BLaER1 treated with 17β-estradiol and CSF1 and Interleukin-3, amounts not matched to agents 10 nM and 100 nM (cell line): ENCODE data around the gene B4GAT1.
A peak's percentile ranks its signal among the peaks of the same experiment; 100 is the strongest.

Source experiments
- H3K27ac ChIP-seq, 11 experiments: shearing (Covaris generic); formaldehyde crosslinking; 2 replicates each; pipeline ENCODE4 v1.8.1; 2022
- H3K27me3 ChIP-seq, 11 experiments: shearing (Covaris generic); formaldehyde crosslinking; 2 replicates each; pipeline ENCODE4 v1.8.1; 2022
- H3K36me3 ChIP-seq, 11 experiments: shearing (Covaris generic); formaldehyde crosslinking; 2 replicates each; pipeline ENCODE4 v1.8.1; 2022
- H3K4me1 ChIP-seq, 10 experiments: shearing (Covaris generic); formaldehyde crosslinking; 2 replicates each; pipeline ENCODE4 v1.8.1; 2022
- H3K4me2 ChIP-seq, 11 experiments: shearing (Covaris generic); formaldehyde crosslinking; 2 replicates each; pipeline ENCODE4 v1.8.1; 2022
- H3K4me3 ChIP-seq, 10 experiments: shearing (Covaris generic); formaldehyde crosslinking; 2 replicates each; pipeline ENCODE4 v1.8.1; 2022
- H3K9ac ChIP-seq, 11 experiments: shearing (Covaris generic); formaldehyde crosslinking; 2 replicates each; pipeline ENCODE4 v1.8.1; 2022
- H3K9me3 ChIP-seq, 11 experiments: shearing (Covaris generic); formaldehyde crosslinking; replicated peaks in 1 of 11; 2 replicates each; pipeline ENCODE4 v1.8.1; 2022
- H4K20me1 ChIP-seq, 11 experiments: shearing (Covaris generic); formaldehyde crosslinking; 2 replicates each; pipeline ENCODE4 v1.8.1; 2022
- Cebpa-rat ChIP-seq, 11 experiments: shearing (Covaris generic); IDR thresholded peaks; 2 replicates each; pipeline ENCODE4 v1.8.1; 2022

The B4GAT1 gene

DNA sequence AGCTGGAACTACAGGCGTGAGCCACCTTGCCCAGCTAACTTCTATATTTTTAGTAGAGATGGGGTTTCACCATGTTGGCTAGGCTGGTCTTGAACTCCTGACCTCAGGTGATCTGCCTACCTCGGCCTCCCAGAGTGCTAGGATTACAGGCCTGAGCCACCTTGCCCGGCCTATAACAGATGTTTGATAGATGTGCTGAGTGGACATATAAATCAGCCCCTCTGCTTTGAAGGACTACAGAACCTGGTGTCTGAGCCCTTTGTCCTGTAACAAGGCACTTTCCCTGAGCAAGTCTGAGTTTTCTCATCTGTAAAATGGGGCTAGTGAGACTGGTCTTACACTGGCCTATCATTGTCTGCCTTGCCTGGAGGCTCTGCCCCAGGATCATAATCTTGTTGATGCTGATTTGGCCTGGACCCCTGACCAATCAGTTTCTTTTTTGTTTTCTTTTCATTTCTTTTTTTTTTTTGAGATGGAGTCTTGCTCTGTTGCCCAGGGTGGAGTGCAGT, 18.2 kb downstream of the B4GAT1 start:
- H3K4me1 ChIP-seq = peaks cover 52 to 95% (median 76%) of the 10 kb centered on the region in 10 experiments

DNA sequence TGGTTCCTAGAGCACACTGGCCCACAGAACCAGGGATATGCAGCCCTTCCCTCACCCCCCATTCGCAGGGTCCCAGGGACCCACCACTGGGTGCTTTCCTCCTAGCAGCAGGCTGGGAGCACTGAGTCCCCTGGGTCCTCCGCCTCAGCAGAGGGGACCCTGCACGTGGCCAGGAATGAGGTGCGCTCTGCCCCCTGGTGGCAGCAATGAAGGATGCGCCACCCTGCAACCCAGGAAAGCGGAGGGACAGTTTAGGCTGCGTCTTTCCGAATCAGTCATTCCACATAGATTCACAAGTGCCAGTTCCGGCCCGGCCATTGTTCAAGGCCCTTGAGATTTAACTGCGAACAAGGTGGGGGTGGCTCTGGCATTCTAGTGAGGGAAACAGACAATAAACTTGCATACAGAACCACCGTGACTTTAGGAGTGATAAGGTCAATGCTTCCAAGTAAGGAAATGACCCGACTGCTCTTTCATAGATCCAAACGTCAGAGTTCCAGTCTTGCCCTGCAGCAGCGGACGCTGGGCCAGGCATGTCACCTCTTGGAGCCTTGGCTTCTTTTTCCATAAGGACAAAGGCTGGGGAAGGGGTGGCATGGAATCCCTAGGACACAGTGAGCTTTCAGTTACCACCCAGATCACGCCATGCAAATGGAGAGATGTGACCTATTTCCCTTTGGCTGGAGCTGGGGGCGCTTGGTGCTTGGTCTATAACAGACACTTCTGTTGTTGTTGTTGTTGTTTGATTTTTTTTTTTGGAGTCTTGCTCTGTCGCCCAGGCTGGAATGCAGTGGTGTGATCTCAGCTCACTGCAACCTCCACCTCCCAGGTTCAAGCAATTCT, 18.9 kb downstream of the B4GAT1 start:
- no peak for TF ChIP-seq Cebpa-rat (IDR thresholded peaks at IDR 0.05)

More for the DNA sequence above, 18.2 kb downstream of the B4GAT1 start:
- no peak for TF ChIP-seq Cebpa-rat (IDR thresholded peaks at IDR 0.05)
- Histone ChIP-seq H3K27me3 (no peaks in the 10 kb centered on the region; a peak in 2 of 22 replicates), H3K36me3 (peaks cover 0 to 29% (median 0%) of the 10 kb centered on the region in 11 experiments; a peak in 9 of 22 replicates), H3K9ac (peak overlapping the region in 6 of 11 experiments; percentile 44 to 93 (median 86); a peak in 9 of 22 replicates), H3K4me2 (peak overlapping the region; percentile 74 to 98 (median 92); a peak in 21 of 22 replicates), H3K4me3 (no peak overlapping the region), H3K27ac (peak overlapping the region in 9 of 11 experiments; percentile 19 to 100 (median 95); a peak in 14 of 22 replicates), H4K20me1 (peaks cover 0 to 25% (median 0%) of the 10 kb centered on the region in 11 experiments; a peak in 3 of 22 replicates), H3K9me3 (no peaks in the 10 kb centered on the region)

DNA sequence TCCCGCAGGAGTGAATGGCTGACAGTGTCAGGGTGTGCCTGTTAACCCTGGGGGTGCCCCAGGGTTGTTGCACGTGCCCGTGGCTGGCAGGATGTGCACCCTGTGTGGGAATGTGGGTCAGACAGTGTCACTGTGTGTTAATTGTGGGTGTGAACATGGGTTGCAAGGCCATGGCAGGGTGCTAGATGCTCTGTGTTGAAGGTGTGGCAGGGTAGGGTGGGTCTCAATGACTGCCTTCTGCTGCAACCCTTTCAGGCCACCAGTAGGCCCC, 19.5 kb downstream of the B4GAT1 start:
- TF ChIP-seq Cebpa-rat (IDR thresholded peaks at IDR 0.05) = no peak
- peaks cover 0 to 18% (median 0%) of the 10 kb centered on the region in 11 experiments; a peak in 9 of 22 replicates for H3K36me3 ChIP-seq
- peak overlapping the region in 3 of 10 experiments; percentile 28 to 59 (median 46); a peak in 3 of 20 replicates for H3K4me3 ChIP-seq
- peak overlapping the region in 9 of 11 experiments; percentile 73 to 93 (median 84); a peak in 17 of 22 replicates for H3K9ac ChIP-seq
- H3K4me1 ChIP-seq = peaks cover 53 to 95% (median 75%) of the 10 kb centered on the region in 10 experiments
- no peaks in the 10 kb centered on the region for H3K9me3 ChIP-seq
- peaks cover 0 to 12% (median 0%) of the 10 kb centered on the region in 11 experiments; a peak in 2 of 22 replicates for H4K20me1 ChIP-seq
- peak overlapping the region; percentile 74 to 98 (median 92) for H3K4me2 ChIP-seq
- H3K27me3 ChIP-seq = no peaks in the 10 kb centered on the region
- H3K27ac ChIP-seq = peak overlapping the region in 9 of 11 experiments; percentile 84 to 100 (median 95); a peak in 18 of 22 replicates

More for the DNA sequence above, 18.9 kb downstream of the B4GAT1 start:
- H4K20me1 ChIP-seq = peaks cover 0 to 18% (median 0%) of the 10 kb centered on the region in 11 experiments; a peak in 3 of 22 replicates
- H3K36me3 ChIP-seq = peaks cover 0 to 24% (median 0%) of the 10 kb centered on the region in 11 experiments; a peak in 9 of 22 replicates
- H3K9me3 ChIP-seq = no peaks in the 10 kb centered on the region
- peaks cover 53 to 95% (median 74%) of the 10 kb centered on the region in 10 experiments for H3K4me1 ChIP-seq
- H3K9ac ChIP-seq = peak overlapping the region; percentile 56 to 93 (median 83); a peak in 19 of 22 replicates
- H3K27me3 ChIP-seq = no peaks in the 10 kb centered on the region
- peak overlapping the region; percentile 74 to 98 (median 92) for H3K4me2 ChIP-seq
- peak overlapping the region in 10 of 11 experiments; percentile 64 to 100 (median 95); a peak in 21 of 22 replicates for H3K27ac ChIP-seq
- H3K4me3 ChIP-seq = peak overlapping the region in 6 of 10 experiments; percentile 4 to 59 (median 12); a peak in 7 of 20 replicates

DNA sequence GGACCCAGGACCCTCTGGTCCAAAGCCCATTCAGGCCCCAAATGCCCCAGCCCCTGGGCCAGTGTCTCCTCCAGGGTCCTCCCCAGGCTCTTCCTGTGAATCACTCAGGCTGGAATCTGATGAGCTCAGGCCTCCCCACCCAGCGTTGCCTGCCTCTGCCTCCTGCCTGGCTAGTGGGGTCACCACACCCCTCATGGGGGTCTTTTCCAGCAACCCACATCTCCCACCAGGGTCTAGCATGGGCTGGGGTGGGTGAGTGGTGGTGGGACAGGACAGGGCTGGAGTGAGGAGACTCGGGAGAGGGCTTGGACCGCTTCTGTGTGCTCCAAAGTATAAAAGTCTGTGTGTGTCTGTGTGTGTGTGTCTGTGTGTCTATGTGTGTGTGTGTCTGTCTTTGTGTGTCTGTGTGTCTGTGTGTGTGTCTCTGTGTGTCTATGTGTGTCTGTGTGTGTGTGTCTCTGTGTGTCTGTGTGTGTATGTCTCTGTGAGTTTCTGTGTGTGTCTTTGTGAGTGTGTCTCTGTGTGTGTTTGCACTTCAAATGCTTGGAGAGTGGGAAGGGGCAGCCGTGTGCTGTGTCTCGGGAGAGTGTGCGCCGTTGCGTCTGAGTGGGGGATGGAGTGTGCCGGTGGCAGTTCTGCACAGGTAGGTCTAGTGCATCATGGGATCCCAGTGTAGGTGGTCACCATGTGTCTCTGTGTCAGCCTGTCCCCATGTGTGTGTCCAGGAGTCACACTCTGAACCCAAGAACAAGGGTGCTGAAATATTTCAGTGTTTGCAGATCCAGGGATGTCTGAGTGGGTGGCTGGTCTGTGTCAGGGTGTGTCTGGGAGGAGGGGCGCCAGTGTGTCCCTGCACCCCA, 20.0 kb downstream of the B4GAT1 start:
- no peak for TF ChIP-seq Cebpa-rat (IDR thresholded peaks at IDR 0.05)
- peaks cover 0 to 7% (median 0%) of the 10 kb centered on the region in 11 experiments; a peak in 1 of 22 replicates for H4K20me1 ChIP-seq
- H3K4me1 ChIP-seq = peaks cover 53 to 94% (median 80%) of the 10 kb centered on the region in 10 experiments
- H3K9me3 ChIP-seq = no peaks in the 10 kb centered on the region
- peak overlapping the region; percentile 67 to 93 (median 83) for H3K9ac ChIP-seq
- H3K27ac ChIP-seq = peak overlapping the region; percentile 63 to 100 (median 95); a peak in 21 of 22 replicates
- no peaks in the 10 kb centered on the region for H3K27me3 ChIP-seq
- peaks cover 0 to 13% (median 0%) of the 10 kb centered on the region in 11 experiments; a peak in 8 of 22 replicates for H3K36me3 ChIP-seq
- H3K4me3 ChIP-seq = peak overlapping the region in 7 of 10 experiments; percentile 27 to 59 (median 46); a peak in 11 of 20 replicates
- H3K4me2 ChIP-seq = peak overlapping the region; percentile 74 to 98 (median 92)

DNA sequence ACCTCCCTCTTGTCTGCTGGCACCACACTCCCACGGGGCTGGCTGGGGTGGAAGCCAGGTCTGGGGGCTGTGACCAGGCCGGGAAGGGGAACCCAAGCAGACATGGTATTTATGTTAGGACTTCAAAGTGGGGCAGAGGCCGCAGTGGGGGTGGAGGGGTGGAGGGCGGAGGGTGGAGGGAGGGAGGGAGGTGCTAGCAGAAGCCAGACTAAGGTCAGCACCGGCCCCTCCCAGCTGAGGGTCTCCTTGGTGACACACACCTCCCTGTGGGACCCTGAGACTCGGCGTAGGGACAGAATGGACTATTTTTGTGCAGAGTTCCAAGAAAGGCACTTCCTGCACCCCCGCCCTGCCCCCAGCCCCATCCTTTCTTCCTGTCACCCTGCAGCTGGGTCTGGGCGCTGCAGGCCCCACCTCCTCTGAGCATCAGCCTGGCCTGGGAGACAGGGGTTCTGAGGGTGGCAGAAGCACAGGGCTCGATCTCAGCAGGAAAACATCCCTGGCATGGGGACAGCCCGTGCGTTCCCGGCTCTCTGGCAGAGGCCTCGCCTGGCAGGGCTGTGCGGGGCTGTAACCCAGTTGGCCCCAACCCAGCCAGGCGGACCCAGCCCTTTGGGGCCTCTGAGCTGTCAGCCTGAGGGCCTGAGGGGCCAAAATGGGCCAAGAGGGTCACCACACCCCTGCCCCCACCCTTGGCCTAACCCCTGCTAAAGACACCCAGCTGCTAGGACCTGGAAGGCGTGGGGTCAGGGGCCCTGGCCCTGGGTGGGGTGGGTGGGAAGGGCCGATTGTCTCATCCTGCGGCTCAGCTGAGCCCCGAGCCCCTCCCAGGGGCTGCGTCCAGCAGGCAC, 20.9 kb downstream of the B4GAT1 start:
- Histone ChIP-seq H4K20me1 (no peaks in the 10 kb centered on the region), H3K4me1 (peaks cover 53 to 96% (median 89%) of the 10 kb centered on the region in 10 experiments), H3K4me3 (peak overlapping the region in 8 of 10 experiments; percentile 27 to 59 (median 48); a peak in 14 of 20 replicates), H3K9me3 (peaks cover 0 to 6% (median 4%) of the 10 kb centered on the region in 11 experiments; a peak in 7 of 22 replicates), H3K36me3 (peaks cover 0 to 3% (median 0%) of the 10 kb centered on the region in 11 experiments; a peak in 2 of 22 replicates), H3K4me2 (peak overlapping the region; percentile 74 to 98 (median 94)), H3K9ac (peak overlapping the region; percentile 67 to 93 (median 84)), H3K27me3 (no peaks in the 10 kb centered on the region), H3K27ac (peak overlapping the region; percentile 63 to 100 (median 95))
- TF ChIP-seq Cebpa-rat (IDR thresholded peaks at IDR 0.05) = no peak

DNA sequence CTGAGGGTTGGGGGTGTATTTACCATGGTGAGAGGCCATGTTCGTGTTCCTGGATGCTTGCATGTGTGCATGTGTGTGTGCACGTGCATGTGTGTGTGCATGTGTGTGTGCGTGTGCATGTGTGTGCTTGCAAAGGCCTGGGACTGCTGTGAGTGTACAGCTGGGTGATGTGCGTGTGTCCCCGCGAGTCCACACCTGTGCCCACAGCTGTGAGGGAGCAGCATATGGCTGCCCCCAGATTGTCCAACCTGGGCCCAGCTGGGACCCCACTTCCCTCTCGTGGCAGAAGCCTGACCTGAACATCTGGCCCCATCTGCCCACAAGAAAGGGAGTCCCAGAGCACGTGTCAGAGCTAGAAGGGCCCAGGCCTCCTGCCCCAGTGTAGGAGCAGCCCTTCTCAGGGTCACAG, 22.2 kb downstream of the B4GAT1 start:
- Histone ChIP-seq H3K4me2 (peak overlapping the region; percentile 74 to 98 (median 94)), H3K4me1 (peaks cover 53 to 88% (median 82%) of the 10 kb centered on the region in 10 experiments), H3K27me3 (no peaks in the 10 kb centered on the region), H3K36me3 (no peaks in the 10 kb centered on the region), H4K20me1 (no peaks in the 10 kb centered on the region), H3K9ac (peak overlapping the region in 10 of 11 experiments; percentile 67 to 93 (median 84); a peak in 18 of 22 replicates), H3K27ac (peak overlapping the region; percentile 63 to 100 (median 95); a peak in 20 of 22 replicates), H3K4me3 (peak overlapping the region in 4 of 10 experiments; percentile 27 to 53 (median 45); a peak in 2 of 20 replicates), H3K9me3 (peaks cover 0 to 11% (median 5%) of the 10 kb centered on the region in 11 experiments; a peak in 12 of 22 replicates)
- TF ChIP-seq Cebpa-rat (IDR thresholded peaks at IDR 0.05) = no peak

DNA sequence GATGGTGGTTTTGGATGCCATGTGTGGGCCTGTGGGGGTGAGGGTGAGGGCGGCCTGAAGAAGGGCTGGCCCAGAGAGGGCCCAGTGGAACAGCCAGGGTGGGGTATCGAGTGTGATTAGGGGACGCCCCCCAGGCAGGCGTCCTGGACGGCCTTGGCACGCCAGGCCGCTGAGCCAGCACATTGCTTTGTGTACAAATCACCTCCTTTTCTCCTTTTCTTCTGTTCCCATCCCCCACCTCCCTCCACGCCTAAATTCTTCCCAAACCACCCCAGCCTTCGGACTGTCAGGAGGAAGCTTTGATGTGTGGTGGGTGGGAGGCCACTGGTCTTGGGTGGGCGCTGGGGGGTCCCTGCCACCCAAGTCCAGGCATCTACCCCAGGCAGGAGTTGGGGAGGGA, 22.8 kb downstream of the B4GAT1 start:
- no peak for TF ChIP-seq Cebpa-rat (IDR thresholded peaks at IDR 0.05)
- no peak overlapping the region for H3K4me3 ChIP-seq
- no peaks in the 10 kb centered on the region for H3K27me3 ChIP-seq
- no peaks in the 10 kb centered on the region for H3K36me3 ChIP-seq
- peaks cover 0 to 17% (median 11%) of the 10 kb centered on the region in 11 experiments; a peak in 13 of 22 replicates for H3K9me3 ChIP-seq
- H3K4me1 ChIP-seq = peaks cover 53 to 82% (median 76%) of the 10 kb centered on the region in 10 experiments
- peak overlapping the region in 10 of 11 experiments; percentile 11 to 100 (median 95); a peak in 19 of 22 replicates for H3K27ac ChIP-seq
- no peaks in the 10 kb centered on the region for H4K20me1 ChIP-seq
- H3K4me2 ChIP-seq = peak overlapping the region; percentile 74 to 98 (median 94)
- peak overlapping the region in 8 of 11 experiments; percentile 4 to 93 (median 84); a peak in 14 of 22 replicates for H3K9ac ChIP-seq
